Chondrocyte (in vitro differentiated cells): ENCODE results near the gene RETN. TPM values are rescaled to one million over a fixed set of nuclear protein-coding genes. Genes with fewer than 3 reads are reported as not detected.
A peak's percentile ranks its signal among the peaks of the same experiment; 100 is the strongest.

Experiments
- DNase-seq: peaks from one replicate; pipeline ENCODE4 v3.0.0; 2021; ENCODE audit warnings: mixed read lengths, low spot score
- H3K27ac Mint-ChIP-seq: one replicate; pipeline ENCODE4 v1.8.0; 2021; ENCODE audit warnings: mild to moderate bottlenecking, moderate library complexity, mixed read lengths; ENCODE audit not compliant: unreplicated experiment
- H3K27me3 Mint-ChIP-seq: 2 replicates; pipeline ENCODE4 v1.8.0; 2021; ENCODE audit warnings: low read depth, mixed read lengths
- H3K36me3 Mint-ChIP-seq: 2 replicates; pipeline ENCODE4 v1.8.0; 2021; ENCODE audit warnings: low read depth, mixed read lengths
- H3K4me1 Mint-ChIP-seq: 2 replicates; pipeline ENCODE4 v1.8.0; 2021; ENCODE audit warnings: low read depth, mild to moderate bottlenecking, mixed read lengths
- H3K4me3 Mint-ChIP-seq: one replicate; pipeline ENCODE4 v1.8.0; 2021; ENCODE audit warnings: mild to moderate bottlenecking, moderate library complexity, mixed read lengths; ENCODE audit not compliant: unreplicated experiment
- H3K9me3 Mint-ChIP-seq: 2 replicates; pipeline ENCODE4 v1.8.0; 2021; ENCODE audit warnings: low read depth, mixed read lengths
- total RNA-seq: library from RNA; stranded (reverse); gene quantifications from 3 replicates; pipeline ENCODE4 v1.2.1, GENCODE V29; 2021
- TF ChIP-seq, protein P1 (sequence below): fragments of 200-600 bp; sonication (generic); IDR thresholded peaks from 2 replicates; pipeline ENCODE4 v1.5.0; 2021; ENCODE audit warnings: antibody characterized with exemption, mild to moderate bottlenecking, moderate library complexity

Gene RETN
- total RNA-seq, 1 donor from 2014 or later = not detected

GRCh38 chr19:7648265-7649014, 20.4 kb upstream of the RETN start:
- Mint-ChIP-seq H3K27ac (no peak overlapping the region), H3K27me3 (peaks cover 14% of the 10 kb centered on the region), H3K4me1 (peaks cover 9% of the 10 kb centered on the region), H3K36me3 (no peaks in the 10 kb centered on the region), H3K9me3 (no peaks in the 10 kb centered on the region), H3K4me3 (no peak overlapping the region)
- no peak for DNase-seq
- TF ChIP-seq, protein P1, sequence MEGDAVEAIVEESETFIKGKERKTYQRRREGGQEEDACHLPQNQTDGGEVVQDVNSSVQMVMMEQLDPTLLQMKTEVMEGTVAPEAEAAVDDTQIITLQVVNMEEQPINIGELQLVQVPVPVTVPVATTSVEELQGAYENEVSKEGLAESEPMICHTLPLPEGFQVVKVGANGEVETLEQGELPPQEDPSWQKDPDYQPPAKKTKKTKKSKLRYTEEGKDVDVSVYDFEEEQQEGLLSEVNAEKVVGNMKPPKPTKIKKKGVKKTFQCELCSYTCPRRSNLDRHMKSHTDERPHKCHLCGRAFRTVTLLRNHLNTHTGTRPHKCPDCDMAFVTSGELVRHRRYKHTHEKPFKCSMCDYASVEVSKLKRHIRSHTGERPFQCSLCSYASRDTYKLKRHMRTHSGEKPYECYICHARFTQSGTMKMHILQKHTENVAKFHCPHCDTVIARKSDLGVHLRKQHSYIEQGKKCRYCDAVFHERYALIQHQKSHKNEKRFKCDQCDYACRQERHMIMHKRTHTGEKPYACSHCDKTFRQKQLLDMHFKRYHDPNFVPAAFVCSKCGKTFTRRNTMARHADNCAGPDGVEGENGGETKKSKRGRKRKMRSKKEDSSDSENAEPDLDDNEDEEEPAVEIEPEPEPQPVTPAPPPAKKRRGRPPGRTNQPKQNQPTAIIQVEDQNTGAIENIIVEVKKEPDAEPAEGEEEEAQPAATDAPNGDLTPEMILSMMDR = no peak

DNA sequence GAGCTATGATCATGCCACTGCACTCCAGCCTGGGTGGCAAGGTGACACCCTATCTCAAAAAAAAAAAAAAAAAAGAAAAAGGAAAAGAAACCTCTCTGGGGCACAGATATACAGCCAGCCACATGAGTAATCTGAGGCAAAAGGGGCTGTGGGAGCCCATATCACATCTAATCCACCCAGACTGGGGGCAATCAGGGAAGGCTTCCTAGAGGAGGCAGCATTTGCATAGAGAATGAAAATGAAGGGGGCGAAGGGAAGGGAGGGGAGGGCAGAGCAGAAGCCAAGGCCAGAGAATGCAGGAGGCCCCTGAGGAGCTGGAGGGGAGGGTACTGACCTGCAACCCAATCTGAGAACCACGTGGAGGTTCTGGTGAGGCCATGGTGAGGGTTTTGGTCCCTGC, 18.7 kb upstream of the RETN start:
- no peak for DNase-seq
- Mint-ChIP-seq H3K4me1 (peaks cover 9% of the 10 kb centered on the region), H3K4me3 (no peak overlapping the region), H3K27ac (no peak overlapping the region), H3K27me3 (peaks cover 14% of the 10 kb centered on the region), H3K36me3 (no peaks in the 10 kb centered on the region), H3K9me3 (no peaks in the 10 kb centered on the region)
- TF ChIP-seq, protein P1 = no peak

GRCh38 chr19:7652061-7652641, 16.7 kb upstream of the RETN start:
- TF ChIP-seq, protein P1 = peak; percentile 99
- H3K36me3 Mint-ChIP-seq = no peaks in the 10 kb centered on the region
- peak overlapping the region; percentile 68 for H3K4me3 Mint-ChIP-seq
- no peaks in the 10 kb centered on the region for H3K9me3 Mint-ChIP-seq
- H3K27ac Mint-ChIP-seq = peak overlapping the region; percentile 77
- peaks cover 7% of the 10 kb centered on the region for H3K27me3 Mint-ChIP-seq
- peaks cover 9% of the 10 kb centered on the region for H3K4me1 Mint-ChIP-seq
- DNase-seq = no peak

- Mint-ChIP-seq H3K36me3 (no peaks in the 10 kb centered on the region), H3K4me1 (peaks cover 9% of the 10 kb centered on the region), H3K9me3 (no peaks in the 10 kb centered on the region), H3K27ac (no peak overlapping the region), H3K27me3 (peaks cover 14% of the 10 kb centered on the region), H3K4me3 (no peak overlapping the region)
- no peak for DNase-seq
- TF ChIP-seq, protein P1 = no peak
Measured at GRCh38 chr19:7654401-7654800, 14.4 kb upstream of the RETN start.

GRCh38 chr19:7655581-7655980, 13.3 kb upstream of the RETN start:
- DNase-seq = no peak
- H3K9me3 Mint-ChIP-seq = no peaks in the 10 kb centered on the region
- peaks cover 9% of the 10 kb centered on the region for H3K4me1 Mint-ChIP-seq
- H3K36me3 Mint-ChIP-seq = no peaks in the 10 kb centered on the region
- TF ChIP-seq, protein P1 = no peak
- H3K4me3 Mint-ChIP-seq = no peak overlapping the region
- peaks cover 16% of the 10 kb centered on the region for H3K27me3 Mint-ChIP-seq
- no peak overlapping the region for H3K27ac Mint-ChIP-seq
